ENCODE results near the gene MTHFD2L. TPM values are rescaled to one million over a fixed set of nuclear protein-coding genes. Genes with fewer than 3 reads are reported as not detected.

The MTHFD2L gene
- total and polyA plus RNA-seq, 10 of the 15 experiments (the other 5 are each of a cell fraction or from before 2014, with no cell fraction given) = 4.8 to 25.4 (median 14.4) TPM

DNA sequence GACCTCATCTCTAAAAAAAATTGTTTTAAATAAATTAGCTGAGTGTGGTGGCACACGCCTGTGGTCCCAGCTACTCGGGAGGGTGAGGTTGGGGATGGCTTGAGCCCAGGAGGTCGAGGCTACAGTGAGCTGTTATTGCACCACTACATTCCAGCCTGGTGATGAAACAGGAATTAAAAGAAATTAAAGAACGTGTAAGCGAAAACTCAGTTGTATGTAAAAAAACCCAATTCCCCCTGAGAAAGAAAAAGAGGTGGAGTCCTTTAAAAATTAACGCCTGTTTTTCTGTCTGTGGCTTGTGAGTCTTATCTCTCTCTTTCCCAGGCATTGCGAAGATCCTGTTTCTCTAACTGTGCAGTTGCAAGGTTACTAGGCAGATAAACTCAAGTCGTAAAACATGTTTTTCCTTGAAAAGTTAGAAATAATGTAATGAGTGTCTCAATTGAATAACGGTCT, 172.4 kb downstream of the MTHFD2L start:
- no peaks in the 10 kb centered on the region for H3K79me2 ChIP-seq (ENCODE audit: control insufficient read depth, insufficient read depth, low read length)

More for the DNA sequence above, 172.4 kb downstream of the MTHFD2L start:
- no TSS peak for BruUV-seq (replicated peaks)
- FAIRE-seq (no peak), DNase-seq (ENCODE audit: low read depth, low spot score) (no peak), ATAC-seq (no peak)
- Histone ChIP-seq H4K20me1 (ENCODE audit: control insufficient read depth, insufficient read depth) (no peaks in the 10 kb centered on the region), H3K4me2 (ENCODE audit: control insufficient read depth, insufficient read depth) (no peak overlapping the region), H3K4me1 (ENCODE audit: control insufficient read depth, insufficient read depth, low read length) (no peaks in the 10 kb centered on the region), H3K9ac (ENCODE audit: control insufficient read depth, insufficient read depth, low read length) (no peak overlapping the region), H3K4me3 (no peak overlapping the region), H3K36me3 (ENCODE audit: control insufficient read depth in 2 of 2, insufficient read depth in 2 of 2, low read length in 1 of 2) (no peaks in the 10 kb centered on the region), H3K27ac (ENCODE audit: control insufficient read depth, insufficient read depth) (no peak overlapping the region), H2AFZ (ENCODE audit: control insufficient read depth, low read depth, low read length) (no peak overlapping the region), H3K9me3 (replicated peaks; ENCODE audit: control insufficient read depth, insufficient read depth, low read length) (no peaks in the 10 kb centered on the region; the same call in 2 of the 3 replicates), H3K27me3 (replicated peaks in 1 of 2; ENCODE audit: control insufficient read depth in 2 of 2, insufficient read depth in 2 of 2, low read length in 1 of 2) (no peaks in the 10 kb centered on the region; a peak in 2 of 4 replicates)
- WGBS (ENCODE audit: insufficient coverage, insufficient replicate concordance, low lambda C conversion rate, missing lambda C conversion rate) = 46% methylated on average over 9 of the region's 9 CpGs
- intact Hi-C loops (cut with micrococcal nuclease; ENCODE audit: unreplicated experiment) = no loop called here
- in situ Hi-C loops (cut with MboI) = no loop called here
- ChIA-PET CTCF (no interaction called here), RAD21 (ENCODE audit: unreplicated experiment) (no interaction called here), SMC1A (ENCODE audit: uncharacterized antibody, unreplicated experiment) (no interaction called here), POLR2A (no interaction called here)
- TF ChIP-seq ZNF687 (IDR thresholded peaks at IDR 0.05) = no peak
- TF ChIP-seq NR2C2 (IDR thresholded peaks at IDR 0.05; ENCODE audit: borderline replicate concordance, control insufficient read depth, insufficient read length, low read depth) = no peak
- TF ChIP-seq, protein P1, sequence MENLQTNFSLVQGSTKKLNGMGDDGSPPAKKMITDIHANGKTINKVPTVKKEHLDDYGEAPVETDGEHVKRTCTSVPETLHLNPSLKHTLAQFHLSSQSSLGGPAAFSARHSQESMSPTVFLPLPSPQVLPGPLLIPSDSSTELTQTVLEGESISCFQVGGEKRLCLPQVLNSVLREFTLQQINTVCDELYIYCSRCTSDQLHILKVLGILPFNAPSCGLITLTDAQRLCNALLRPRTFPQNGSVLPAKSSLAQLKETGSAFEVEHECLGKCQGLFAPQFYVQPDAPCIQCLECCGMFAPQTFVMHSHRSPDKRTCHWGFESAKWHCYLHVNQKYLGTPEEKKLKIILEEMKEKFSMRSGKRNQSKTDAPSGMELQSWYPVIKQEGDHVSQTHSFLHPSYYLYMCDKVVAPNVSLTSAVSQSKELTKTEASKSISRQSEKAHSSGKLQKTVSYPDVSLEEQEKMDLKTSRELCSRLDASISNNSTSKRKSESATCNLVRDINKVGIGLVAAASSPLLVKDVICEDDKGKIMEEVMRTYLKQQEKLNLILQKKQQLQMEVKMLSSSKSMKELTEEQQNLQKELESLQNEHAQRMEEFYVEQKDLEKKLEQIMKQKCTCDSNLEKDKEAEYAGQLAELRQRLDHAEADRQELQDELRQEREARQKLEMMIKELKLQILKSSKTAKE (IDR thresholded peaks at IDR 0.05; ENCODE audit: low read depth, poor library complexity, severe bottlenecking) = no peak
- no peak for TF ChIP-seq ZSCAN29 (IDR thresholded peaks at IDR 0.05)
- TF ChIP-seq CREM (IDR thresholded peaks at IDR 0.05; ENCODE audit: low read depth) = no peak
- TF ChIP-seq PBX3 (IDR thresholded peaks at IDR 0.05; ENCODE audit: insufficient replicate concordance, low read depth, low read length) = no peak
- no peak for TF ChIP-seq E2F8 (IDR thresholded peaks at IDR 0.05; ENCODE audit: low read depth, partially characterized antibody)
